ENCODE data around the gene SNCB.

Gene SNCB

GRCh38 chr5:176578391-176578808 is 51.9 kb downstream of the SNCB start:
- no peak overlapping the region for H3K4me3 ChIP-seq (ENCODE audit: low read depth, low read length)

- H3K4me3 ChIP-seq (ENCODE audit: low read depth, low read length) = no peak overlapping the region
These were observed 52.8 kb downstream of the SNCB start for GRCh38 chr5:176577312-176578176.

DNA sequence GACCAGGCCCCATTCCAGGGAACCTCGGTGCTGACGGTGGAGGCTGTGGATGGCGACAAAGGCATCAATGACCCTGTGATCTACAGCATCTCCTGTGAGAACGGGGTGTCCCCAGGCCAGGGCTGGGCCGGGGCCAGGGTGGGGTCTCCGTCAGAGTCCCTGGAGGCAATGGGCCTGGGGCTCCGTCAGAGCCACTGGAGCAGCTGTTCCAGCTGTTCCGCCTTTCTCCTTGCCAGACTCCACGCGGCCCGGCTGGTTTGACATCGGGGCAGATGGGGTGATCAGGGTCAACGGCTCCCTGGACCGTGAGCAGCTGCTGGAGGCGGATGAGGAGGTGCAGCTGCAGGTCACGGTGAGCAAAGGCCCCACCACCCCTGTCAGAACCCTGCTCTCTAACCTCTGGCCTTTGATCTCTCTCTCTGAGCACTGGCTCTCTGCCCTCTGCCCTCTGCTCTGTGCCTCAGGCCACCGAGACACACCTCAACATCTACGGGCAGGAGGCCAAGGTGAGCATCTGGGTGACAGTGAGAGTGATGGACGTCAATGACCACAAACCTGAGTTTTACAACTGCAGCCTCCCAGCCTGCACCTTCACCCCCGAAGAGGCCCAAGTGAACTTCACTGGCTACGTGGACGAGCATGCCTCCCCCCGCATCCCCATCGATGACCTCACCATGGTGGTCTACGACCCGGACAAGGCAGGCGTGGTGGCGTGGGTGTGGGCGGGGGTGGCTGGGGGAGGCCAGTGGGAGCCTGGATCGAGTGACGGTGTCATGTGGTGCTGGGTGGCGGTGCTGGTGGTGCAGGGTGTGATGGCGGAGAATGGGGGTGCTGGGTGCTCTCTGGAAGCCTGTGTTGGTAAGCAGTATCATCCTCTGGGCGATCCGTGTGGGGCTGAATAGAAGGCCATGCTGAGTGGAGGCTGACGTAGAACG is 54.6 kb downstream of the SNCB start:
- no peak overlapping the region for H3K4me3 ChIP-seq (ENCODE audit: low read depth, low read length)

DNA sequence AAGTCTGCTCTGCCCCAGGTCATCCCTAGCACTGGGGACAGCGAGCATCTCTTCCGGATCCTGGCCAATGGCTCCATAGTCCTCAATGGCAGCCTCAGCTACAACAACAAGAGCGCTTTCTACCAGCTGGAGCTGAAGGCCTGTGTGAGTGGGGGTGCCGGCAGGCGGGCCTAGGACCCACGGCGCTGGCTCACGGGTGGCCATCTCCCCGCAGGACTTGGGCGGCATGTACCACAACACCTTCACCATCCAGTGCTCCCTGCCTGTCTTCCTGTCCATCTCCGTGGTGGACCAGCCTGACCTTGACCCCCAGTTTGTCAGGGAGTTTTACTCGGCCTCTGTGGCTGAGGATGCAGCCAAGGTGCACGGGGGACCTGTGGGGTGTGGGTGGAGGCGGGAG is 55.3 kb downstream of the SNCB start:
- H3K4me3 ChIP-seq (ENCODE audit: low read depth, low read length) = no peak overlapping the region

DNA sequence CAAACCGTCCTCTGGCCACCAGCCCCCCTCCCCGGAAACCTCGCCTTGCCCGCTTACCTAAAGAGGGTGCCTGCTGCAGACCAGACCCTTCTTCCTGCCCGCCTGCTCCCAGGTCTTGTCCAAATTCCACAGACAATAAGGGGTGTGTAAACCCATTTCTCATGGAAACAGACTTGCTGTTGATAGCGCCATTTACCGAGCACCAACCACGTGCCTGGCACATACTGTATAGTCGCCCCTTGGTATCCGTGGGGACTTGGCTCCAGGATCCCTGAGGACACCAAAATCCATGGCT is 56.1 kb downstream of the SNCB start:
- H3K4me3 ChIP-seq (ENCODE audit: low read depth, low read length) = no peak overlapping the region

- H3K4me3 ChIP-seq (ENCODE audit: low read depth, low read length) = no peak overlapping the region
These were observed 56.6 kb downstream of the SNCB start for GRCh38 chr5:176573564-176574296.
